ENCODE measurements around the gene EI24. TPM values are rescaled to one million over a fixed set of nuclear protein-coding genes. Genes with fewer than 3 reads are reported as not detected.
A peak's percentile ranks its signal among the peaks of the same experiment; 100 is the strongest.

EI24 gene
- 95.9 and 122 TPM in 2 replicates for total RNA-seq (2012; rRNA removed)
- polyA plus RNA-seq (2012; rRNA removed), result 82.6 and 89.7 TPM in 2 replicates
- 75.8 and 96.6 TPM in 2 replicates for polyA plus RNA-seq (2012; cell fraction: cytosol; rRNA removed)
- 16.5 and 42.6 TPM in 2 replicates for polyA plus RNA-seq (2012; cell fraction: nucleus; rRNA removed; ENCODE audit: low replicate concordance)
- Bru-seq, nascent RNA, result percentile 71 among the genes with signal in this experiment
- percentile 88 among the genes with signal in this experiment for BruChase-seq, experiment 1, labeled RNA remaining after a 6-hour chase
- BruChase-seq, experiment 2, labeled RNA remaining after a 2-hour chase, result percentile 75 among the genes with signal in this experiment
- long read RNA-seq, transcript EI24-201 (11 exons, 2,455 nt), result major isoform, 119 of 141 reads
- long read RNA-seq, partial matches to known transcripts, result 12 of 141 reads
- long read RNA-seq, other reads (novel, unspliced or antisense), result 8 of 141 reads

- peak within 1 kb of the TSS; percentile 99 for H3K4me2 ChIP-seq (ENCODE audit: low read depth, low read length)
- H4K8ac ChIP-seq (ENCODE audit: low read depth in 2 of 2, low read length in 2 of 2), result peak within 1 kb of the TSS; percentile 83 to 97
- no peak within 1 kb of the TSS for H2BK20ac ChIP-seq (ENCODE audit: low read depth, low read length)
- DNase-seq, result peak; percentile 90
- H2AK9ac ChIP-seq (replicated peaks; ENCODE audit: low read depth, low read length, poor library complexity), result peak within 1 kb of the TSS; percentile 91
- H3K23ac ChIP-seq (ENCODE audit: low read depth, low read length), result peak within 1 kb of the TSS; percentile 93
- peak within 1 kb of the TSS; percentile 73 for H3K56ac ChIP-seq (ENCODE audit: extremely low read depth, insufficient read depth, low read length)
- H3K18ac ChIP-seq (ENCODE audit: low read depth, low read length), result peak within 1 kb of the TSS; percentile 79
- peak within 1 kb of the TSS; percentile 77 for H4K91ac ChIP-seq (ENCODE audit: insufficient read depth, low read depth, low read length)
- ChIA-PET CTCF (interaction anchor here (0.6 to 1.0 kb wide), 2 partner anchors 13 to 56 kb away, joined by 3 read pairs; no protein-coding TSS in a partner anchor), POLR2A (ENCODE audit: unreplicated experiment) (interaction anchor here (1.0 kb wide), 2 partner anchors 13 to 23 kb away, joined by 3 to 6 read pairs; no protein-coding TSS in a partner anchor)
- peak within 1 kb of the TSS; percentile 88 for H2BK5ac ChIP-seq (ENCODE audit: low read depth, low read length, poor library complexity, severe bottlenecking)
- H3K27me3 ChIP-seq (ENCODE audit: control insufficient read depth, insufficient read depth, low read length), result no peaks in the 10 kb centered on the region; the same call in 1 of the 2 replicates
- peak within 1 kb of the TSS; percentile 76 for H3K27ac ChIP-seq (ENCODE audit: insufficient read depth, low read length)
- H2AK5ac ChIP-seq (ENCODE audit: low read depth, low read length), result peak within 1 kb of the TSS; percentile 75
- no peaks in the 10 kb centered on the region for H3K9me3 ChIP-seq (ENCODE audit: control insufficient read depth, insufficient read depth, low read length)
- H3K36me3 ChIP-seq (ENCODE audit: control insufficient read depth, insufficient read depth, low read length), result peaks cover 4% of the 10 kb centered on the region; the same call in 1 of the 2 replicates
- peak within 1 kb of the TSS; percentile 97 for H2AFZ ChIP-seq (replicated peaks; ENCODE audit: low read length, poor library complexity)
- 0% methylated on average over 40 of the region's 83 CpGs; no CpG with 5 or more reads in 1 of the 2 experiments for WGBS, 2 experiments (ENCODE audit: extremely low coverage in 2 of 2, insufficient read length in 1 of 2)
- peaks cover 12% of the 10 kb centered on the region for H3K4me1 ChIP-seq (ENCODE audit: control insufficient read depth, insufficient read depth, low read length)
- H3K14ac ChIP-seq (replicated peaks; ENCODE audit: low read depth, low read length), result peak within 1 kb of the TSS; percentile 96
- BruUV-seq (replicated peaks), result no TSS peak
- peak within 1 kb of the TSS; percentile 92 for H4K5ac ChIP-seq (ENCODE audit: low read depth, low read length)
- peak within 1 kb of the TSS; percentile 95 for H3K4ac ChIP-seq (ENCODE audit: low read depth, low read length)
- dilution Hi-C loops (cut with HindIII; ENCODE audit: low sequenced_read_pairs, unreplicated experiment) (no loop called here), in situ Hi-C loops (cut with MboI; ENCODE audit: low sequenced_read_pairs) (no loop called here), intact Hi-C loops (cut with micrococcal nuclease) (loop anchor here (1.0 to 10.0 kb wide), 4 partner anchors 52 to 604 kb away; no protein-coding TSS in a partner anchor)
- H2BK15ac ChIP-seq (ENCODE audit: low read depth, low read length), result peak within 1 kb of the TSS; percentile 88; the same call in 1 of the 3 replicates
- peaks cover 15 to 22% of the 10 kb centered on the region in 2 experiments for H3K79me1 ChIP-seq (ENCODE audit: low read depth in 1 of 2, low read length in 2 of 2)
- peak within 1 kb of the TSS; percentile 98 for H3K9ac ChIP-seq (ENCODE audit: low read depth, low read length)
- peak within 1 kb of the TSS; percentile 42; the same call in 1 of the 2 replicates for H2BK120ac ChIP-seq (ENCODE audit: low read depth, low read length)
- peak; percentile 98 for ATAC-seq (ENCODE audit: low read depth)
- H3K9me1 ChIP-seq (ENCODE audit: insufficient read depth, low read length), result peaks cover 5% of the 10 kb centered on the region
- peak within 1 kb of the TSS; percentile 99 for H3K4me3 ChIP-seq (ENCODE audit: insufficient read depth, low read depth, low read length)
- no peaks in the 10 kb centered on the region for H4K20me1 ChIP-seq (ENCODE audit: insufficient read depth, low read length)
- TF ChIP-seq BHLHE40 (IDR thresholded peaks at IDR 0.05; ENCODE audit: low read depth, low read length), result peak; percentile 61; the same call in 1 of the 2 replicates
- TF ChIP-seq RAD21 (IDR thresholded peaks at IDR 0.05; ENCODE audit: low read length), result peak; percentile 48
- TF ChIP-seq CHD1 (IDR thresholded peaks at IDR 0.05; ENCODE audit: low read depth, low read length), result 0 out of 2 replicates have a peak, but pooled peaks have one; percentile 62
- TF ChIP-seq NFE2L2 (IDR thresholded peaks at IDR 0.05; ENCODE audit: low read depth, low read length), result no peak
- TF ChIP-seq RFX5 (IDR thresholded peaks at IDR 0.05; ENCODE audit: low read depth, low read length), result no peak
- no peak for TF ChIP-seq CEBPB (IDR thresholded peaks at IDR 0.05; ENCODE audit: low read depth, low read length)
- peak; percentile 71 for TF ChIP-seq POLR2A (IDR thresholded peaks at IDR 0.05; ENCODE audit: low read depth, low read length)
- no peak for TF ChIP-seq RCOR1 (IDR thresholded peaks at IDR 0.05; ENCODE audit: insufficient replicate concordance, low read length)
- TF ChIP-seq SMC3 (IDR thresholded peaks at IDR 0.05; ENCODE audit: low read depth, low read length), result peak; percentile 54
- peak; percentile 34; the same call in 1 of the 2 replicates for TF ChIP-seq USF2 (IDR thresholded peaks at IDR 0.05; ENCODE audit: low read depth, low read length)
- TF ChIP-seq FOS (IDR thresholded peaks at IDR 0.05; ENCODE audit: low read depth, low read length), result no peak
- TF ChIP-seq CTCF (conservative IDR thresholded peaks at IDR 0.05; ENCODE audit: low read depth, low read length), result peak; percentile 70
- no peak for TF ChIP-seq MAFK (IDR thresholded peaks at IDR 0.05; ENCODE audit: low read depth, low read length)
Observed at GRCh38 chr11:125568970-125569914, at the start of gene EI24. EI24 (plus strand) TSS chr11:125569477; CDS start chr11:125572528, 3,051 bp downstream.

All from IMR-90 (cell line).